ENCODE measurements around the gene SMARCD1.

DNA sequence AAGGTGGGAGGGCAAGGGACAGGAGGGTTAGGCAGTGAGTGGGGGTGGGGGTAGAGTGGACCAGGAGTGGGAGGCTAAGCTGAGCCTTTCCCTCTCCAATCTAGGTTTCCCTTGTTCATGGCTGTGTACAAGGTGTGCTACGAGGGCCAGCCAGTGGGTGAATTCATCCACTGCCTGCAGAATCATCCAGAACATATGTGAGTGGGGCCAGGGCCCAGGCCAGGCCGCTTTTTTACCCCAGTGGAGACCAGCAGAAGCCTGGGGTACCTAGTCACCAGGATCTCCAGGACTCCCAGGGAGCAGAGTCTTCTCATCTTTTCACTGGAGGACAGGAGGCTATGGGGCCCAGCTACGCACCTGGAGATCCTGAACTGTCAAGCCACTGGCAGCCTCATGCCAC is 24.2 kb downstream of the SMARCD1 start:
- no peak for TF ChIP-seq EZH2 (IDR thresholded peaks at IDR 0.05; ENCODE audit: borderline replicate concordance, low read length)
- TF ChIP-seq, protein P1, sequence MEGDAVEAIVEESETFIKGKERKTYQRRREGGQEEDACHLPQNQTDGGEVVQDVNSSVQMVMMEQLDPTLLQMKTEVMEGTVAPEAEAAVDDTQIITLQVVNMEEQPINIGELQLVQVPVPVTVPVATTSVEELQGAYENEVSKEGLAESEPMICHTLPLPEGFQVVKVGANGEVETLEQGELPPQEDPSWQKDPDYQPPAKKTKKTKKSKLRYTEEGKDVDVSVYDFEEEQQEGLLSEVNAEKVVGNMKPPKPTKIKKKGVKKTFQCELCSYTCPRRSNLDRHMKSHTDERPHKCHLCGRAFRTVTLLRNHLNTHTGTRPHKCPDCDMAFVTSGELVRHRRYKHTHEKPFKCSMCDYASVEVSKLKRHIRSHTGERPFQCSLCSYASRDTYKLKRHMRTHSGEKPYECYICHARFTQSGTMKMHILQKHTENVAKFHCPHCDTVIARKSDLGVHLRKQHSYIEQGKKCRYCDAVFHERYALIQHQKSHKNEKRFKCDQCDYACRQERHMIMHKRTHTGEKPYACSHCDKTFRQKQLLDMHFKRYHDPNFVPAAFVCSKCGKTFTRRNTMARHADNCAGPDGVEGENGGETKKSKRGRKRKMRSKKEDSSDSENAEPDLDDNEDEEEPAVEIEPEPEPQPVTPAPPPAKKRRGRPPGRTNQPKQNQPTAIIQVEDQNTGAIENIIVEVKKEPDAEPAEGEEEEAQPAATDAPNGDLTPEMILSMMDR (IDR thresholded peaks at IDR 0.05; ENCODE audit: low read length) = no peak
